Ovary (tissue), 9 donors: ENCODE measurements around the gene SRSF9. TPM values are rescaled to one million over a fixed set of nuclear protein-coding genes. Genes with fewer than 3 reads are reported as not detected.

ENCODE experiments used
- DNase-seq, 5 donors: peaks; one replicate each; pipeline ENCODE4 v3.0.0-alpha.2; 2019 to 2020
- H3K27ac ChIP-seq, 2 donors: fragments of 200-600 bp; one replicate each; pipeline versions ENCODE4 v1.5.1 to v1.8.0; 2019 to 2022
- H3K27me3 ChIP-seq: fragments of 200-600 bp; one replicate; pipeline ENCODE4 v1.8.0; 2022
- H3K36me3 ChIP-seq: fragments of 200-600 bp; sonication (generic); one replicate; pipeline ENCODE4 v1.5.1; 2019
- H3K4me1 ChIP-seq: one replicate; pipeline ENCODE4 v1.8.1; 2013; ENCODE audit warnings: mild to moderate bottlenecking, moderate library complexity; ENCODE audit not compliant: insufficient read depth
- H3K4me3 ChIP-seq: fragments of 200-600 bp; sonication (generic); one replicate; pipeline ENCODE4 v1.5.1; 2017
- H3K9me3 ChIP-seq, 2 donors: fragments of 200-600 bp in 1 of 2; sonication (generic) in 1 of 2; one replicate each; pipeline versions ENCODE4 v1.5.1 to v1.8.1; 2013 to 2019; ENCODE audit warnings: mild to moderate bottlenecking in 1 of 2, moderate library complexity in 1 of 2
- EP300 ChIP-seq: sonication (generic); formaldehyde crosslinking; IDR thresholded peaks from one replicate; pipeline ENCODE4 v1.6.1; 2017; ENCODE audit warnings: antibody characterized with exemption
- POLR2A ChIP-seq: fragments of 450-650 bp; IDR thresholded peaks from one replicate; pipeline ENCODE4 v1.6.1; 2017; ENCODE audit warnings: antibody characterized with exemption, mild to moderate bottlenecking, moderate library complexity
- WGBS, 3 donors: extraction: QIAGEN DNeasy Blood & Tissue Kit in 1 of 3; methylation state at CpG; one replicate each; pipeline versions ENCODE4 v1.1.5 to v1.1.7; 2013 to 2017; 5-methylcytosine and 5-hydroxymethylcytosine counted together
- intact Hi-C, 4 donors: fragments of 100-400 bp; cut with DNase I; formaldehyde crosslinking; loops; one replicate each; pipeline versions ENCODE4 v1.11.0 to v1.15.1; 2022 to 2023
- polyA plus RNA-seq, 2 donors: library from polyadenylated mRNA; stranded (reverse); fragments of 200-250 nt in 1 of 2; fragments of 350-450 nt in 1 of 2; fragmentation: Illumina TruSeq in 1 of 2; extraction: RNeasy Lipid Tissue Mini Kit (QIAGEN cat#74804) in 1 of 2; gene quantifications; one replicate each; pipeline ENCODE4 v1.2.3, GENCODE V29; 2013 to 2014
- total RNA-seq, 7 donors: library from RNA; depleted of rRNA in 2 of 7; stranded (reverse); fragments of >200 nt in 2 of 7; fragmentation: NEBNext Ultra II Directional in 3 of 7; extraction: Animal tissue kit (Norgen Biotek cat#: 25700) in 3 of 7; gene quantifications; one replicate each; pipeline versions ENCODE4 v1.1.0 to v1.2.4, GENCODE V29; 2016 to 2023
- TF ChIP-seq, protein P1 (sequence below), 3 donors: fragments of 450-650 bp in 2 of 3; fragments of 200-600 bp in 1 of 3; IDR thresholded peaks; one replicate each; pipeline versions ENCODE4 v1.5.1 to v1.8.0; 2016 to 2022; ENCODE audit warnings: antibody characterized with exemption in 3 of 3, mild to moderate bottlenecking in 1 of 3
- donor health status: DM: no; HTN: no; CAD: no; lungs with moderate emphysema.
- donor health status: DM: no; HTN: no; CAD: no.
- donor health status: Bipolar disorder and iron deficiency.
- donor health status: DM: yes; HTN: yes; CAD: no.
- donor health status: DM: no; HTN: no; CAD: no.
- donor health status: DM: yes; HTN: yes; CAD: no.

SRSF9 gene
- total and polyA plus RNA-seq, 9 donors, result 53.8 to 141 (median 124) TPM

- Histone ChIP-seq H3K36me3 (no peaks in the 10 kb centered on the region), H3K27ac (no peak overlapping the region), H3K4me3 (no peak overlapping the region), H3K9me3 (no peaks in the 10 kb centered on the region), H3K27me3 (no peaks in the 10 kb centered on the region), H3K4me1 (peaks cover 3% of the 10 kb centered on the region)
- intact Hi-C loops, result no loop called here
- WGBS, 3 donors, result 59% methylated on average over 3 of the region's 3 CpGs
- TF ChIP-seq, protein P1, sequence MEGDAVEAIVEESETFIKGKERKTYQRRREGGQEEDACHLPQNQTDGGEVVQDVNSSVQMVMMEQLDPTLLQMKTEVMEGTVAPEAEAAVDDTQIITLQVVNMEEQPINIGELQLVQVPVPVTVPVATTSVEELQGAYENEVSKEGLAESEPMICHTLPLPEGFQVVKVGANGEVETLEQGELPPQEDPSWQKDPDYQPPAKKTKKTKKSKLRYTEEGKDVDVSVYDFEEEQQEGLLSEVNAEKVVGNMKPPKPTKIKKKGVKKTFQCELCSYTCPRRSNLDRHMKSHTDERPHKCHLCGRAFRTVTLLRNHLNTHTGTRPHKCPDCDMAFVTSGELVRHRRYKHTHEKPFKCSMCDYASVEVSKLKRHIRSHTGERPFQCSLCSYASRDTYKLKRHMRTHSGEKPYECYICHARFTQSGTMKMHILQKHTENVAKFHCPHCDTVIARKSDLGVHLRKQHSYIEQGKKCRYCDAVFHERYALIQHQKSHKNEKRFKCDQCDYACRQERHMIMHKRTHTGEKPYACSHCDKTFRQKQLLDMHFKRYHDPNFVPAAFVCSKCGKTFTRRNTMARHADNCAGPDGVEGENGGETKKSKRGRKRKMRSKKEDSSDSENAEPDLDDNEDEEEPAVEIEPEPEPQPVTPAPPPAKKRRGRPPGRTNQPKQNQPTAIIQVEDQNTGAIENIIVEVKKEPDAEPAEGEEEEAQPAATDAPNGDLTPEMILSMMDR (IDR thresholded peaks at IDR 0.05), result no peak
- TF ChIP-seq POLR2A, result no peak
- no peak for TF ChIP-seq EP300
- no peak for DNase-seq
Measured at GRCh38 chr12:120462099-120462640, 7.4 kb downstream of the SRSF9 start.

DNA sequence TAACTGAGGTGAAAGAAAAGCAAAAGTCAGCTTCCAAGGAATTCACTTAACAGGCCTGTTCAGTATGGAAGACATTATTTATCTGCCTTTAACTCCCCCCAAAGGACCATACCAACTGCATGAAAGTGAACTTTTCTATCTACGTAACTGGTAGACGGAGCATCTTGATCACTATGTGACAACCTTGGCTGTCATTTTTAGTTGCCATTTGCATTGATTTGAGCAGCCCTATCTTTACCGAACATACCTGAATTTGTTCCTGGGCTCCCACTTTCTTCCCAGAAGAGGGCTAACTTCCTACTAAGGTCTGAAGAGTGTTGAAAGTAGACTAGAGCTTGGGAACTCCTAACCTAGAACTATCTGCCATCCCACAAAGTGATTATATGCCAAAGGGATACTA is 9.4 kb downstream of the SRSF9 start:
- H3K4me1 ChIP-seq, result no peaks in the 10 kb centered on the region
- TF ChIP-seq, protein P1 (IDR thresholded peaks at IDR 0.05), result no peak
- no peak for TF ChIP-seq EP300
- no peak for TF ChIP-seq POLR2A
- H3K4me3 ChIP-seq, result no peak overlapping the region
- DNase-seq, result no peak
- 92 to 95% (median 92%) methylated on average over 3 of the region's 3 CpGs for WGBS, 3 donors
- no peaks in the 10 kb centered on the region for H3K9me3 ChIP-seq
- H3K27me3 ChIP-seq, result no peaks in the 10 kb centered on the region
- no peaks in the 10 kb centered on the region for H3K36me3 ChIP-seq
- intact Hi-C loops, result no loop called here
- H3K27ac ChIP-seq, result no peak overlapping the region

GRCh38 chr12:120457133-120457532 is 12.4 kb downstream of the SRSF9 start:
- Histone ChIP-seq H3K9me3 (no peaks in the 10 kb centered on the region), H3K36me3 (no peaks in the 10 kb centered on the region), H3K27me3 (no peaks in the 10 kb centered on the region), H3K4me1 (no peaks in the 10 kb centered on the region), H3K27ac (no peak overlapping the region), H3K4me3 (no peak overlapping the region)
- 61 to 63% (median 62%) methylated on average over 6 of the region's 6 CpGs for WGBS, 3 donors
- DNase-seq, result no peak
- intact Hi-C loops, result no loop called here
- TF ChIP-seq EP300 (no peak), POLR2A (no peak)
- TF ChIP-seq, protein P1 (IDR thresholded peaks at IDR 0.05), result no peak

- Histone ChIP-seq H3K27me3 (no peaks in the 10 kb centered on the region), H3K27ac (no peak overlapping the region), H3K36me3 (no peaks in the 10 kb centered on the region), H3K4me3 (no peak overlapping the region), H3K4me1 (no peaks in the 10 kb centered on the region), H3K9me3 (no peaks in the 10 kb centered on the region)
- WGBS, 3 donors, result 77 to 83% (median 79%) methylated on average over 7 of the region's 7 CpGs
- intact Hi-C loops, result no loop called here
- TF ChIP-seq, protein P1 (IDR thresholded peaks at IDR 0.05), result no peak
- TF ChIP-seq POLR2A, result no peak
- no peak for DNase-seq
Measured at GRCh38 chr12:120455302-120455701, 14.2 kb downstream of the SRSF9 start.
